Neural crest cell (in vitro differentiated cells): ENCODE measurements around the gene SLC31A1. TPM values are rescaled to one million over a fixed set of nuclear protein-coding genes. Genes with fewer than 3 reads are reported as not detected.
"Not testable (repeated sequence)": the region's sequence is repeated elsewhere in the genome, so short reads cannot be mapped to it uniquely, and the experiment has no call there.

ENCODE experiments used
- DNase-seq: peaks from one replicate; pipeline ENCODE4 v3.0.0; 2021; ENCODE audit warnings: low read depth, mixed read lengths, low spot score
- H3K27ac Mint-ChIP-seq: one replicate; pipeline ENCODE4 v1.8.0; 2021; ENCODE audit warnings: mild to moderate bottlenecking, mixed read lengths; ENCODE audit not compliant: unreplicated experiment
- H3K27me3 Mint-ChIP-seq: 2 replicates; pipeline ENCODE4 v1.8.0; 2021; ENCODE audit warnings: low read depth, mild to moderate bottlenecking, mixed read lengths
- H3K36me3 Mint-ChIP-seq: 2 replicates; pipeline ENCODE4 v1.8.0; 2021; ENCODE audit warnings: low read depth, mild to moderate bottlenecking, mixed read lengths
- H3K4me1 Mint-ChIP-seq: 2 replicates; pipeline ENCODE4 v1.8.0; 2021; ENCODE audit warnings: mixed read lengths
- H3K4me3 Mint-ChIP-seq: one replicate; pipeline ENCODE4 v1.8.0; 2021; ENCODE audit warnings: mild to moderate bottlenecking, mixed read lengths
- H3K9me3 Mint-ChIP-seq: 2 replicates; pipeline ENCODE4 v1.8.0; 2021; ENCODE audit warnings: mixed read lengths
- CTCF ChIP-seq: fragments of 200-600 bp; sonication (generic); conservative IDR thresholded peaks from 2 replicates; pipeline ENCODE4 v1.5.0; 2021; ENCODE audit warnings: antibody characterized with exemption, mild to moderate bottlenecking
- total RNA-seq: library from RNA; stranded (reverse); gene quantifications from 2 replicates; pipeline ENCODE4 v1.2.1, GENCODE V29; 2021

The SLC31A1 gene
- total RNA-seq, 1 donor from 2014 or later = 30.0 TPM

DNA sequence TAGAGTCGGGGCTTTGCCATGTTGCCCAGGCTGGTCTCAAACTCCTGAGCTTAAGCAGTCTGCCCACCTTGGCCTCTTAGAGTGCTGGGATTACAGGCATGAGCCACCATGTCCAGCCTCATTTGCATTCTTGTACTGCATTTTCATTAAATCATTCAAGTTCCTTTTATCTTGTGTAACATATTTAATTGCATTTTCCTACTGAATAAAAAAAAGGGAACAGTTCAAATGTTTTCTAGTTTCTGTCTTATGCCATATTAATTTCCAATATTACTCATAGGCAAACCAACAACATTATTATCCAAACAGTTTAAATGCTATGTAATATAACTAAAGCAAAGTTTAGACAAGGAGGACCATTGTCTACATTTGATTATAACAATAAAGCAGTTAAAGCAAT, 6.1 kb downstream of the SLC31A1 start:
- H3K9me3 Mint-ChIP-seq = no peaks in the 10 kb centered on the region
- no peak overlapping the region for H3K27ac Mint-ChIP-seq
- no peak for DNase-seq
- no peaks in the 10 kb centered on the region for H3K27me3 Mint-ChIP-seq
- no peaks in the 10 kb centered on the region for H3K36me3 Mint-ChIP-seq
- no peak for TF ChIP-seq CTCF
- H3K4me3 Mint-ChIP-seq = no peak overlapping the region
- peaks cover 16% of the 10 kb centered on the region for H3K4me1 Mint-ChIP-seq

DNA sequence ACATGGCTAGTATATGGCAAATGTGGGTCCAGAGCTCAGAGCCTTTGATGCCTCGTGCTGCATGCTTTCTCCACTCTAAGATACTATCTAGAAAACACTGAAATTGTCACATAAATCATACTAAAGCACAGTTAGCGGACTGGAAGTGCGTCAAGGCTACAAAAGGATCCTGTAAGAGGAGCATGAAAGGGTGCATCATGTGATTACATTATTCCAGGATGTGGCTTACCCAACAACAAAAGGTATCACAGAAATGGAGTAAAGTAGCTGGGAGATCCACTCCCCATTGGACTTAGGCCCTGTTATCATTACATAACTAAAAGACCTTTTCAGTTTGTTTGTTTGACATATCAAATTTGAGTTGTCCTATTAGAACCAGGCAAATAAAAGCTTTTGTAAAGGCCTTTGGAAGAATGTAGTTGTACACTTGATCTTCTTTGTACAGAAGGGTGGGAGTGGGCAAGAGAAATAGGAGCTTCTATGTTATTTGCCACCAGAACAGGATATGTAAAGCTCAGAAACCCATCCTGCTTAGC, 6.9 kb downstream of the SLC31A1 start:
- no peak for DNase-seq
- H3K4me1 Mint-ChIP-seq = peaks cover 8% of the 10 kb centered on the region
- TF ChIP-seq CTCF = no peak
- H3K36me3 Mint-ChIP-seq = no peaks in the 10 kb centered on the region
- H3K27me3 Mint-ChIP-seq = no peaks in the 10 kb centered on the region
- no peak overlapping the region for H3K27ac Mint-ChIP-seq
- H3K9me3 Mint-ChIP-seq = no peaks in the 10 kb centered on the region
- H3K4me3 Mint-ChIP-seq = no peak overlapping the region

DNA sequence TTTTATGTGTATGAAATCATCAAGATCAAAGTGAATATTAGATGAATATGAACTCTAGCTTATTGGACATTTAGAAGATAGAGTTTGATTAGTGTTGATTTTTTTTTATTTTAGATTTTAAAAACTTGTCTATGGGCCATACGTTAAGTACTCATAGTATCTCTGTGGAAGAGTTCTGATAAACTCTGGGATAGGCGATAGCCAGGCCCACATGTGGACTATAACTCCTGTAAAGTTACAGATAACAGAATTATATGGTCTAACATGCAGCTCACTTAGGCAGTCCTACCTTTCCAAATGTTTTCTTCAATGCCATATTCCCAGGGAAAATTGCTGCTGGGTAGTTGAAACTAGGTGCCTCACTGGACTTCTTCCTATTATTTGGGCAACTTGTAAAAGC, 10.4 kb downstream of the SLC31A1 start:
- DNase-seq = no peak
- Mint-ChIP-seq H3K27ac (no peak overlapping the region), H3K4me3 (no peak overlapping the region), H3K9me3 (no peaks in the 10 kb centered on the region), H3K36me3 (peaks cover 2% of the 10 kb centered on the region), H3K4me1 (no peaks in the 10 kb centered on the region), H3K27me3 (no peaks in the 10 kb centered on the region)
- TF ChIP-seq CTCF = no peak

DNA sequence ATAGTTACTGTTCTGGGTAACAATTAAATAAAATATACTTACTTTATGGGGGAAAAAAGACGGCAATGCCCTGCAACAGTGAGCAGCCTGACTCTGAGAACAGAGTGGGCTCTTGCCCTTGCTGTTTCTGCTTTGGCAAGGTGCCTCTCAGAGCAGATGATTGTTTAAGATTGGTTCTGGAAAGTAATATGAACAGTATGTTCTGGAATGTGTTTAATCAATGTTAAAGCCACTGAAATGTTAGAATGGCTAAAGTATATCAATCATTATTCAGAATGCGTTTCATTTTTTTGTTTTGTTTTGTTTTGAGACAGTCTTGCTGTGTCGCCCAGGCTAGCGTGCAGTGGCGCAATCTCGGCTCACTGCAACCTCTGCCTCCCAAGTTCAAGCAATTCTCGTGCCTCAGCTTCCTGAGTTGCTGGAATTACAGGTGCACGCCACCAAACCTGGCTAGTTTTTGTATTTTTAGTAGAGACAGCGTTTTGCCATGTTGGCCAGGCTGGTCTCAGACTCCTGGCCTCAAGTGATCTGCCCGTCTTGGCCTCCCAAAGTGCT, 14.4 kb downstream of the SLC31A1 start:
- not testable (repeated sequence) for H3K27ac Mint-ChIP-seq, H3K9me3 Mint-ChIP-seq, H3K36me3 Mint-ChIP-seq, DNase-seq, H3K27me3 Mint-ChIP-seq, H3K4me3 Mint-ChIP-seq, H3K4me1 Mint-ChIP-seq

GRCh38 chr9:113237026-113237425, 15.7 kb downstream of the SLC31A1 start:
- Mint-ChIP-seq H3K36me3 (peaks cover 2% of the 10 kb centered on the region), H3K4me1 (peaks cover 9% of the 10 kb centered on the region), H3K27ac (no peak overlapping the region), H3K9me3 (no peaks in the 10 kb centered on the region), H3K27me3 (no peaks in the 10 kb centered on the region), H3K4me3 (no peak overlapping the region)
- DNase-seq = no peak
- no peak for TF ChIP-seq CTCF

DNA sequence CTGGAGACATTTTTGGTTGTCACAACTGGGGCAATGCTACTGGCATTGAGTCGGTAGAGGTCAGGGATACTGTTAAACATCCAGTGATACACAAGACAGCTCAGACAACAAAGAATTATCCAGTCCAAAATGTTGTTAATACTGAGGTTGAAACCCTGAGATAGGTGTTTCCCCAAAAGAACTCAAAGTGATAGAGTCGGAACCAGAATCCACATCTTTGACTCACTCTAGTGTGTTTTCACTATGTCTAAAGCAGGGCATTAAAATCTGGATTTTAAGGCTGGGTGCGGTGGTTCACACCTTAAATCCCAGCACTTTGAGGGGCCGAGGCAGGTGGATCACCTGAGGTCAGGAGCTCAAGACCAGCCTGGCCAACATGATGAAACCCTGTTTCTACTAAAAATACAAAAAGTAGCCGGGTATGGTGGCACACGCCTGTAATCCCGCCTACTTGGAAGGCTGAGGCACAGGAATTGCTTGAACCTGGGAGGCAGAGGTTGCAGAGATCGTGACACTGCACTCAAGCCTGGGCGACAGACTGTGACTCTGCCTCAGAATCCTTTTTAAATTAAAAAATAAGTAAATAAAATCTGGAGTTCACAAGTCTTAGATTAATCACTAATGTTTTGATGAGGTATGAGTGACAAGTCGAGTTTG, 17.0 kb downstream of the SLC31A1 start:
- Mint-ChIP-seq H3K4me1 (peaks cover 9% of the 10 kb centered on the region), H3K27ac (no peak overlapping the region), H3K4me3 (no peak overlapping the region), H3K27me3 (no peaks in the 10 kb centered on the region), H3K36me3 (peaks cover 2% of the 10 kb centered on the region), H3K9me3 (no peaks in the 10 kb centered on the region)
- no peak for TF ChIP-seq CTCF
- no peak for DNase-seq
